K562 (cell line): ENCODE data around the gene IL1B.

ENCODE experiments used
- FOXK2 ChIP-seq, 2 experiments: fragments of 450-650 bp; IDR thresholded peaks in 1 of 2; conservative IDR thresholded peaks in 1 of 2; 2 replicates each; pipeline ENCODE4 v1.6.1; 2016; ENCODE audit warnings: low read depth in 2 of 2, mild to moderate bottlenecking in 1 of 2
- ZNF76 ChIP-seq: fragments of 250-450 bp; sonication (Bioruptor Pico); IDR thresholded peaks from 2 replicates; pipeline ENCODE4 v1.4.0; 2020; ENCODE audit warnings: mild to moderate bottlenecking, moderate library complexity, borderline replicate concordance

- TF ChIP-seq ZNF76 (CRISPR knock-in tag) (no peak), FOXK2 (conservative IDR thresholded peaks at IDR 0.05 in 1 of 2, IDR thresholded peaks at IDR 0.05 in 1 of 2; ENCODE audit: low read depth in 2 of 2) (no peak)
These were observed at the start of gene IL1B for GRCh38 chr2:112836695-112837117.
